Sigmoid colon (tissue), 7 donors: ENCODE measurements around the gene VPS4A. TPM values are rescaled to one million over a fixed set of nuclear protein-coding genes. Genes with fewer than 3 reads are reported as not detected.

ENCODE experiments used
- DNase-seq: peaks from one replicate; pipeline ENCODE4 v3.0.0-alpha.2; 2019
- H3K27ac ChIP-seq, 4 donors: fragments of 200-600 bp; sonication (generic); one replicate each; pipeline ENCODE4 v1.5.1; 2016 to 2019; ENCODE audit warnings: mild to moderate bottlenecking in 1 of 4
- H3K27me3 ChIP-seq, 3 donors: fragments of 200-600 bp; sonication (generic); one replicate each; pipeline ENCODE4 v1.5.1; 2019; ENCODE audit warnings: mild to moderate bottlenecking in 1 of 3
- H3K36me3 ChIP-seq, 4 donors: fragments of 200-600 bp; sonication (generic); one replicate each; pipeline ENCODE4 v1.5.1; 2016 to 2019
- H3K4me1 ChIP-seq, 4 donors: fragments of 200-600 bp; sonication (generic); one replicate each; pipeline ENCODE4 v1.5.1; 2017 to 2019
- H3K4me3 ChIP-seq, 4 donors: fragments of 200-600 bp; sonication (generic); one replicate each; pipeline ENCODE4 v1.5.1; 2017 to 2019; ENCODE audit warnings: mild to moderate bottlenecking in 2 of 4, moderate library complexity in 1 of 4
- H3K9me3 ChIP-seq, 4 donors: fragments of 200-600 bp in 3 of 4; sonication (generic) in 3 of 4; one replicate each; pipeline versions ENCODE4 v1.5.1 to v1.6.1; 2013 to 2019
- CTCF ChIP-seq, 4 experiments: fragments of 450-650 bp in 3 of 4; fragments of 200-600 bp in 1 of 4; IDR thresholded peaks; one replicate each; pipeline ENCODE4 v1.5.1; 2016 to 2019; ENCODE audit warnings: antibody characterized with exemption in 4 of 4, mild to moderate bottlenecking in 3 of 4, moderate library complexity in 2 of 4
- EP300 ChIP-seq, 4 donors: sonication (generic); formaldehyde crosslinking; IDR thresholded peaks; one replicate each; pipeline ENCODE4 v1.6.1; 2017; ENCODE audit warnings: antibody characterized with exemption in 4 of 4
- POLR2A ChIP-seq, 2 donors: fragments of 450-650 bp; IDR thresholded peaks; one replicate each; pipeline ENCODE4 v1.6.1; 2016; ENCODE audit warnings: antibody characterized with exemption in 2 of 2, mild to moderate bottlenecking in 2 of 2, moderate library complexity in 2 of 2
- POLR2AphosphoS5 ChIP-seq, 4 donors: sonication (generic); formaldehyde crosslinking; IDR thresholded peaks; one replicate each; pipeline ENCODE4 v1.6.1; 2017; ENCODE audit warnings: antibody characterized with exemption in 4 of 4
- WGBS, 2 donors: extraction: QIAGEN DNeasy Blood & Tissue Kit; methylation state at CpG; one replicate each; pipeline ENCODE4 v1.1.7; 2013; 5-methylcytosine and 5-hydroxymethylcytosine counted together
- intact Hi-C: fragments of 100-400 bp; cut with DNase I; formaldehyde crosslinking; loops from one replicate; pipeline ENCODE4 v1.15.1; 2023
- polyA plus RNA-seq, 3 donors: library from polyadenylated mRNA; stranded (reverse); fragments of 200-250 nt; gene quantifications; one replicate each; pipeline ENCODE4 v1.2.3, GENCODE V29; 2013
- total RNA-seq, 4 donors: library from RNA; depleted of rRNA; stranded (reverse); fragments of >200 nt; gene quantifications; one replicate each; pipeline ENCODE4 v1.1.0, GENCODE V29; 2016
- donor health status: healthy with polysubstance abuse.
- donor health status: Bipolar disorder and iron deficiency.
- donor health status: healthy.

VPS4A gene
- total and polyA plus RNA-seq, 7 donors, result 25.8 to 39.3 (median 31.7) TPM

- H3K36me3 ChIP-seq, result peaks cover 62 to 97% (median 77%) of the 10 kb centered on the region in 4 donors
- TF ChIP-seq POLR2AphosphoS5 (IDR thresholded peaks at IDR 0.05) (no peak), EP300 (IDR thresholded peaks at IDR 0.05) (no peak), POLR2A (IDR thresholded peaks at IDR 0.05) (no peak), CTCF (IDR thresholded peaks at IDR 0.05) (no peak)
- H3K4me1 ChIP-seq, result peaks cover 0 to 4% (median 0%) of the 10 kb centered on the region in 4 donors
- H3K9me3 ChIP-seq, result no peaks in the 10 kb centered on the region
- intact Hi-C loops, result no loop called here
- no peaks in the 10 kb centered on the region for H3K27me3 ChIP-seq
- 87 to 88% methylated on average over 10 of the region's 10 CpGs for WGBS, 2 donors
- H3K27ac ChIP-seq, result no peak overlapping the region
- H3K4me3 ChIP-seq, result no peak overlapping the region
- peak; percentile 35 for DNase-seq
These were observed 7.8 kb downstream of the VPS4A start for GRCh38 chr16:69318911-69319289.

GRCh38 chr16:69319381-69319780, 8.2 kb downstream of the VPS4A start:
- Histone ChIP-seq H3K4me3 (no peak overlapping the region), H3K4me1 (peaks cover 0 to 7% (median 0%) of the 10 kb centered on the region in 4 donors), H3K27ac (no peak overlapping the region), H3K9me3 (no peaks in the 10 kb centered on the region), H3K36me3 (peaks cover 62 to 99% (median 78%) of the 10 kb centered on the region in 4 donors), H3K27me3 (no peaks in the 10 kb centered on the region)
- 93 to 94% methylated on average over 9 of the region's 9 CpGs for WGBS, 2 donors
- peak; percentile 43 for DNase-seq
- TF ChIP-seq CTCF (IDR thresholded peaks at IDR 0.05) (no peak), POLR2A (IDR thresholded peaks at IDR 0.05) (no peak), POLR2AphosphoS5 (IDR thresholded peaks at IDR 0.05) (no peak), EP300 (IDR thresholded peaks at IDR 0.05) (no peak)
- intact Hi-C loops, result no loop called here

- peaks cover 62 to 99% (median 85%) of the 10 kb centered on the region in 4 donors for H3K36me3 ChIP-seq
These were observed 8.9 kb downstream of the VPS4A start for GRCh38 chr16:69319826-69320739.

GRCh38 chr16:69320740-69321073, 9.6 kb downstream of the VPS4A start:
- Histone ChIP-seq H3K9me3 (no peaks in the 10 kb centered on the region), H3K27ac (no peak overlapping the region), H3K36me3 (peaks cover 62 to 99% (median 84%) of the 10 kb centered on the region in 4 donors), H3K27me3 (no peaks in the 10 kb centered on the region), H3K4me1 (peaks cover 0 to 6% (median under 1%) of the 10 kb centered on the region in 4 donors), H3K4me3 (no peak overlapping the region)
- WGBS, 2 donors, result 93% methylated on average over 13 of the region's 13 CpGs
- DNase-seq, result peak; percentile 46
- intact Hi-C loops, result no loop called here
- TF ChIP-seq EP300 (IDR thresholded peaks at IDR 0.05), result no peak
- no peak for TF ChIP-seq POLR2AphosphoS5 (IDR thresholded peaks at IDR 0.05)
- TF ChIP-seq CTCF (IDR thresholded peaks at IDR 0.05), result no peak
- no peak for TF ChIP-seq POLR2A (IDR thresholded peaks at IDR 0.05)

More at GRCh38 chr16:69319826-69320739, 8.9 kb downstream of the VPS4A start:
- Histone ChIP-seq H3K27ac (no peak overlapping the region), H3K4me1 (peaks cover 0 to 5% (median 0%) of the 10 kb centered on the region in 4 donors), H3K9me3 (no peaks in the 10 kb centered on the region), H3K27me3 (no peaks in the 10 kb centered on the region), H3K4me3 (no peak overlapping the region)
- DNase-seq, result peak; percentile 55
- 92 to 93% methylated on average over 30 of the region's 30 CpGs for WGBS, 2 donors
- TF ChIP-seq POLR2A (IDR thresholded peaks at IDR 0.05) (no peak), POLR2AphosphoS5 (IDR thresholded peaks at IDR 0.05) (peak in 1 of 4 donors; percentile 5)
- intact Hi-C loops, result no loop called here

- TF ChIP-seq POLR2A (IDR thresholded peaks at IDR 0.05), result no peak
- no peak for TF ChIP-seq POLR2AphosphoS5 (IDR thresholded peaks at IDR 0.05)
- TF ChIP-seq EP300 (IDR thresholded peaks at IDR 0.05), result no peak
- no peak for TF ChIP-seq CTCF (IDR thresholded peaks at IDR 0.05)
- DNase-seq, result peak; percentile 44
- H3K27me3 ChIP-seq, result no peaks in the 10 kb centered on the region
- no peak overlapping the region for H3K4me3 ChIP-seq
- peaks cover 0 to 9% (median 5%) of the 10 kb centered on the region in 4 donors for H3K4me1 ChIP-seq
- peaks cover 58 to 99% (median 80%) of the 10 kb centered on the region in 4 donors for H3K36me3 ChIP-seq
- WGBS, 2 donors, result 94% methylated on average over 22 of the region's 22 CpGs
- H3K27ac ChIP-seq, result no peak overlapping the region
- intact Hi-C loops, result no loop called here
- no peaks in the 10 kb centered on the region for H3K9me3 ChIP-seq
These were observed 9.9 kb downstream of the VPS4A start for GRCh38 chr16:69321080-69321479.
